CD4-positive, alpha-beta T cell treated with Interleukin-1 beta for 1 hour (primary cell): ENCODE measurements around the gene CCNQ.
"Not testable (repeated sequence)": the region's sequence is repeated elsewhere in the genome, so short reads cannot be mapped to it uniquely, and the experiment has no call there.

Experiments
- DNase-seq, 2 donors: peaks; one replicate each; pipeline ENCODE4 v3.0.0-alpha.2; 2020 to 2022

Gene CCNQ

DNA sequence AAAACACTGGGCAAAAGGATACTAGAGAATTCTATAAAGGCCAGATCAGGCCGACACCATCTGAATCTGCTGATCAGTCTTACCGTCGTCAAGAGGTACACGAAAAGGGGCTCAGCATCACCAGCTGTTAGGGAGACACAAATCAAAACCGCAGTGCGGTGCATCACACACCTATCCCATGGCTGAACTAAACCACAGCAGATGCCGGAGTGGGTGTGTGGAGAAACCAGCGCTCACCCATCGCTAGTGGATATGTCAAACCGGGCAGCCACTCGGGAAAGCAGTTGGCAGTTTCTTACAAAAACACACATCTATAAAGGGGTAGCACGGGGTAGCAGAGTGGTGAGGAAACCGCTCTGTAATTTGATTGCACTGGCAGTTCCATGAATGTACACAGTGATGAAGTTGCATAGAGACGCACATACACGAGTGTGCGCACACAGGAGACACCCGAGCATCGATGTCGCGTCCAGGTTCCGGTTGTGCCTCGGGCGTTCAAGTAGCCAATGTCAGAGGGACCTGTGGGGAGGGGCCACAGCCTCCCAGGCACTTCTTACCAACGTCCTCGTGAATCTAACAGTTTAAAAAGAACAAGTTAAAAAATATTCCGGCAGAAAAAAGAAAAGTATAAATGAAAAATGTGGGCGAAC, 23.1 kb upstream of the CCNQ start:
- no peak for DNase-seq

DNA sequence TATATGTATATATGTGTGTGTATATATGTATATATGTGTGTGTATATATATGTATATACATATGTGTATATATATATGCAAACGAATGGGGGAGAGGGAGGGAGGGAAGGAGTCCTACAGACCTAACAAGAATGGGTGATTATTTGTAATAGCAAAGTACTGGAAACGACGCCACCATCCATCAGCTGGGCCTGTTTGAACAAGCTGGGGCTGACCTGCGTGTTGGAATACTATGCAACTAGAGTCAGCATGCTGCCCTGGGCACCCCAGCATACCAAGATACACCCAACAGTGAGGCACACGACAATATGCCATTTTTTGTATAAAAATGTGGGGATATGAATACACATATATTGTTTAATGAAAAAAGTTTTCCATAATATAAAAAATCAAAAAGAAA, 21.6 kb upstream of the CCNQ start:
- no peak for DNase-seq

DNA sequence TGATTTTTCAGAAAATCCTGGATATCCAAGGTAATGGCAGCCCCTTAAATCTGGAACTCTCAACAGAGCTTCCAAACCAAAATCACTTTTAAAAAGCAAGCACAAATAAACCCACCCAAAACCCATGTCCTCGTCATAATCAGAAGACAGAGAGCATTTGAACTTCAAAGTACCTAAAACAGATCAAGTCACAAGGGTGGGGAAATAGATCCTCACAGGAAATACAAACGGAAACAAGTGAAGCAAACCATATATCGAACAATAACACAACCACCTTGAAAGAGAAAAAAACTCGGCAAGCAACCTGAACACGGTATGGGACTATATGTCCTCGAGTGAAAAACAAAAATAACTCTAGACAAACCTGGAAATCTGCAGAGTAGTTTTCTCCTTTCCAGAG, 15.9 kb upstream of the CCNQ start:
- peak in 1 of 2 donors; percentile 8 for DNase-seq

DNA sequence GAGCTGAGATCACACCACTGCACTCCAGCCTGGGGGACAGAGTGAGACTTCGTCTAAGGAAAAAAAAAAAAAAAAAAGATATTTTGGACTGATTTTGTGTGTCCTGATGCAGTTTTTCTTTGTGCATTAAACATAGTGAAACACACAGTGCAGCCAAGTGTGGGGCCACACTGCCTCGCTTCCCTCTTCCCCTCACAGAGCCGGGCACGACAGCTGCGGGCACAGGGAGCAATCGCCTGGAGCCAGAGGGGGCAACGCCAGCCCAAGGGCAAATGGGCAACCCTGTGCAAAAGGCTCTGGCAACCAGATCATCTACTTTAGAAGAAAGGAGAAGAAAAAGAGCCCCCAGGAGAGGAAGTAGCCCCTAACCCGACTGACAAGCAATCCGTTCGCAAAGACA, 13.5 kb upstream of the CCNQ start:
- DNase-seq: no peak

DNA sequence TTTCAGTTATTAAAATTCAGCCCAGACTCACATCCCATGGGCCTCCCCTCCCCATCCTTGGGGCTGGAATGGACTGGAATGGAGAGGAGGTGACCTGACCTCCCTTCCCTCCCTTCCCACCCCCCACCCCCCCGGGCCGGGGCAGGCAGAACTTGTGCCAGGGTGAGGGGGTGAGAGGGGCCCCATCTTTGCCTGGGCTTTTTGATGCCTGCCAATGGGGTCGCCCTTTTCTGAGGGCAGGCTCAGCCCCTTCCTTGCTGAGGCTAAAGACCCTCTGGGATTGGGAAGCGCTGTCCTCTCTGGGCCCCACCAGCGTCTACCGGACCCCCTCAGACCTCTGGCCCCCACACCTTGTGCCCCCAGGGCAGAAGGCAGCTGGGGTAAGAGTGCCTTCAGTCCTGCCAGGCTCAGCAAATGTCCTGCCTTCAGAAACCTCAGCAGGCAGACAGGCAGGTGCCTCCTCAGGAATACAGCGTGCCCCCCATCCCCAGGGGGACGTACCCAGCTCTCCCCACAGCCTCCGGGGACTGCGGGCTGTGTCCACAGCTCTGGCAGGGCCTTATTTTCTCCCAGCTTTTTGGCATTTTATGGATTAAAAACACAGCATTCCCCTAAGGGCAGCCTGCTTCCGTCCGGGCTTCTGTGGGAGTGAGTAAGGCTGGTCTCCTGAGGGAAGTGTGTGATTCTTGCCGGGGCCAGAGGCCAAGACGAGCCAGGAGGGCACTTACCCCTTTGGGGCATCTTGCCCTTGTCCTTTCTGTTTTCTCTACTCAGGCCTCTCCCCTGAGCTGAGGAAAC, 12.6 kb upstream of the CCNQ start:
- no peak for DNase-seq

DNA sequence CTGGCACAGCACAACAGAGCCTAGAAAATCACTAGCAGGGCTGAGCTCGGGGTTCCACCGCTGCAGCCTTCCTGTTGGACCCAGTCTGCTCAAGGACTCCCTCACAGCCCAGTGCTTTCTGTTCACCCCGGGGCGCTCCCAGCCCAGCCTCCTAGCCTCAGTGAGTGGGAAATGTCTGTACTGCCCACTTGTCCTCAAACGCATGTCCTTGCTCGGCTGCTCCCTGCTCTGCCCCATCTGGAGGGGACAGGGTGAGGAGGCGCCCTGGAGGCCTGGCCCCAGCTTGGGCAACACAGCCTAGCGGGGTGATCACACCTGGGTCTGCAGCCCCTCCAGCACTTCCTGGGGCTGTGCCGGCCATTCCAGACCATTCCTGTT, 11.9 kb upstream of the CCNQ start:
- no peak for DNase-seq

DNA sequence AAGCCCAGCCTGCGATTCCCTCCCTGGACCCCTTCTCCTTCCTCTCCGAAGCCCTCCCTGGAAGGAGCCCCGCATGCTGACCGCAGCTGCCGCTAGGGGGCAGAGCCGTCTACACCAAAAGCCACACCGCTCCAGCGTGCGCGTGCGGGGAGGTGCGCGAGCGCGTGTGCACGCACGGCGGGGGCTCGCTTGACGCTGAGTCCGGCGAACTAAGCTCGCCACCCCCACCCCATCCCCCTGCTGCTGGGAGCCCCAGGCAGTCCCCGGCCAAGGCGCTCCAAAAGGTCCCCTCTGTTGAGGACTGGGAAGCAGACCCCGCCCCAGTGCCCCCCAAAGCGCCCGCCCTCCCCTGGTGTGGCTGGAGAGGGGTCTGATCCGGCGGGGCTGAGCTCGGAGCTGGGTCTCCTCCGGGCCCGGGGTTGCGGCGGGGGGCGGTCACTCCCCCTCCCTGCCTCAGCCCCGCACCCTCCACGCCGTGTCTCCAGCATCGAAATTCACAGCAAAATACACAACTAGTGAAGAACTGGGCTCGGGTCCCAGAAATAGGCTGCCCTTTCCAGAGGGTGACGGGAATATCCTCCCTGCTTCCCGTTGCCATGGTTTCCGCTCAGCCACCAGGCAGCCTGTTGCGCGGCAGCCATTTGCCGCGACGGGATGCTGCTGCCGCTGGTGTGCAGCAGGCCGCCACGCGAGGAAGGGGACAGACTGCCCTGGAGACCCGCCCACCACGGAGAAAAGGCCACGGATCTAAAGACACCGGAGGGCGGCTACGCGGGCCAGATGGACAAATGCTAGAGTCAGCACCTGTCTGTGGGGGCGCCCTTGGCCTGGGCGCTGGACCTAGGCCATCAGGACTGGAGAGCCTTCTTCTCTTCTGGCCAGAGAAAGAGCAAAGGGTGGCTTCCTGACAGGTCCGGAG, 11.2 kb upstream of the CCNQ start:
- DNase-seq: peak; percentile 76 to 78

DNA sequence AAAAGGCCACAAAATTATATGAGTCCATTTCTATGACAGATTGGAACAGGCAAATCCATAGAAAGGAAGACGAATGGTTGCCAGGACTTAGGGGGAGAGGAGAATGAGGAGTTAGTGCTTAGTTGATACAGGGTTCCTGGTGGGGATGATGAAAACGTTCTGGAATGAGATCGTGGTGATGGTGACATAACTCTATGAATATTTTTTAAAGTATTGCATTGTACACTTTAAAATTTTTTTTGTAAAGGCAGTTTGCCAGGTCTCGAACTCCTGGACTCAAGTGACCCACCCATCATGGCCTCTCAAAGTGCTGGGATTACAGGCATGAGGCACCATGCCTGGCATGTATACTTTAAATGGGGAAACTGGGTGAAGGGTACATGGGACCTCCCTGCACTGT, 9.9 kb upstream of the CCNQ start:
- DNase-seq: no peak

DNA sequence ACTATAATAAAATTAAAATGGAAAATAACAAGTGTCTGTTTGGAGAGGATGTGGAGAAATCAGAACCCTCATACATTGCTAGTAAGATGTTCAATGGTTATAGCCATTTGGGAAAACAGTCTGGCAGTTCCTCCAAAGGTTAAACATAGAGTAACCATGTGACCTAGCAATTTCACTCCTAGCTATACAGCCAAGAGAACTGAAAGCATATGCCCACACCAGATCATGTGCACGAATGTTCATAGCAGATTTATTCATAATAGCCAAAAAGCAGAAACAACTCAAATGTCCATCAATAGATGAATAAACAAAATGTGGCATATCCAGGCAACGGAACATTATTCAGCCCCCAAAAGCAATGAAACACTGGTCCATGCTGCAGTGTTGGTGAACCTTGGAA, 9.4 kb upstream of the CCNQ start:
- DNase-seq: no peak

DNA sequence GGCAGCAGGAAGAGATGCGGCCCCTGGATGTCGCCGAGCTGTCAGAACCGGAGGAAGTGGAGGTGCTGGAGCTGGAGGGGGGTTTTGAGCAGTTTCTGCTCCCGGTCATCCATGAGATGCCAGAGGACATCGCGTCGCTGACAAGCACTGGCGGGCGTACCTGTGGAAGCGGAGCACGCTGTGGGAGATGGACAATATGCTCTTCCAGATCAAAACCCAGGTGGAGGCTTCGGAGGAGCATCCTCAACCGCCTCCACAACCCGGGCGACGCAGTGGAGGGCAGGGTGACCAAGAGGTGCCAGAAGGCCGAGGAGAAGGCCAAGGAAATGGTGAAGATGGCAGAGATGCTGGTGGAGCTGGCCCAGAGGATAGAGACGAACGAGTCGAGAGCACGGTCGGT, 7.6 kb upstream of the CCNQ start:
- no peak for DNase-seq

DNA sequence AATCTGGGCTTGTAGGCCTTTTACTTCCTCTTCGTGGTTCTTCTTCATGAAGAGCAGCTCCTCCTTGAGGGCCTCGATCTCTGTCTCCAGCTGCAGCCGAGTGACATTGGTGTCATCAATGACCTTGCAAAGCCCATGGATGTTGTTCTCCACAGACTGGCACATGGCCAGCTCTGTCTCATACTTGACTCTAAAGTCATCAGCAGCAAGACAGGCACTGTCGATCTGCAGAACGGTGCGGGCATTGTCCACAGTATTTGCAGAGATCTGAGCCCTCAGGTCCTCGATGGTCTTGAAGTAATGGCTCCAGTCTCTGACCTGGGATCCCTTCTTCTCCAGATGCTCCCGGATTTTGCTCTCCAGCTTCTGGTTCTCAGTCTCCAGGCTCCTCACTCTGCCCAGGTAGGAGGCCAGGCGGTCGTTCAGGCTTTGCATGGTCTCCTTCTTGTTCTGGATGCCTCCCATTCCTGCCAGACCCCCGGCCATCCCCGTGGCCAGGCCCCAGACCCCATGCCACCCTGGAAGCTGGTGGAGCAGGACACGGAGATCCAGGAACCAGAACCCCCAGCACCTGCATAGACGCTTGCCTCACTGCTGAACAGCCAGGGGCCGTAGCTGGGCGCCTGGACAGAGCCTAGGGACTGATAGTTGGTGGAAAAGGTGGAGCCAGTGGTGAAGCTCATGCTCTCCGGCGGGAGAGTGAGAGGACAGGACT, 5.9 kb upstream of the CCNQ start:
- DNase-seq: not testable (repeated sequence)

DNA sequence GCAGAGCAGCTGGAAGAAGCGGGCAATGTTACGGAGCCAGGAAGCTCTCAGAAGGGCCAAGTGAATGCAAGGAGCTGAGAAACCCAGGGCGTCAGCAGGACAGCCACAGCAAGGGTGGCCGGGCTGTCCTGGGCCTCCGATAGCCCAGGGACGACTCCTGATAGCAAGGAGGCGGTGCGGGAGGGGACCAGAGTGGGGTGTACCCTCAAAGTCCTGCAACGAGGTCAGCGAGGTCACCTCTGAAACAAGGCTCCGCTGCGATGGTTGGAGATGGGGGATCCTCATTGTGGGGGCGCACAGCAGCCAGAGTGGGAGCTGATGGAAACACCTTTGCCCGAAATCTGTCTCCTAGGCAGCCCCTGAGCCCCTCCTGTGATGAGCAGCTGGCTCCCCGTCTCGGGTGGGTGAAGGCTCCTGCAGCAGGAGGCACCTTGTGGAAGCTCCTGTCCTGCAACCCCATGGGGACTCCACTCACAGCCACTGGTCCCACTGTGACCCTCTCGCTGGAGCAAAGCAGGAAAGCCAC, 4.3 kb upstream of the CCNQ start:
- DNase-seq: no peak

DNA sequence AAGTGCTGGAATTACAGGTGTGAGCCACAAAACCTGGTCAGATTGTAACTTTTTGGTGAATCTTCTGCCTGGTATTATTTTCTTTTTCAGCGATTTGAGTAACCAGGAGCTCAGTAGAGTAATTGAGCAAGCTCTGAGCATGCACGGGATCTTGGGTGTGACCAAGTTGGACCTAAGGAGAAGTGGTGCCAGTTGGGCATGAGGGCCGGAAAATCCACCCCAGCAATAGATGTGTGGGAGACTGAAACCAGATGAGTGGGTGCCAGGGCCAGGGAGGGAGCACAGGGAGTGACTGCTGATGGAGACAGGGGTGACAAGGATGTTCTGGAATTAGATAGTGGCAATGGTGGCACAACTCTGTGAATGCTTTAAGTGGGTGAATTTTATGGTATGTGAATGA, 3.7 kb upstream of the CCNQ start:
- DNase-seq: no peak

DNA sequence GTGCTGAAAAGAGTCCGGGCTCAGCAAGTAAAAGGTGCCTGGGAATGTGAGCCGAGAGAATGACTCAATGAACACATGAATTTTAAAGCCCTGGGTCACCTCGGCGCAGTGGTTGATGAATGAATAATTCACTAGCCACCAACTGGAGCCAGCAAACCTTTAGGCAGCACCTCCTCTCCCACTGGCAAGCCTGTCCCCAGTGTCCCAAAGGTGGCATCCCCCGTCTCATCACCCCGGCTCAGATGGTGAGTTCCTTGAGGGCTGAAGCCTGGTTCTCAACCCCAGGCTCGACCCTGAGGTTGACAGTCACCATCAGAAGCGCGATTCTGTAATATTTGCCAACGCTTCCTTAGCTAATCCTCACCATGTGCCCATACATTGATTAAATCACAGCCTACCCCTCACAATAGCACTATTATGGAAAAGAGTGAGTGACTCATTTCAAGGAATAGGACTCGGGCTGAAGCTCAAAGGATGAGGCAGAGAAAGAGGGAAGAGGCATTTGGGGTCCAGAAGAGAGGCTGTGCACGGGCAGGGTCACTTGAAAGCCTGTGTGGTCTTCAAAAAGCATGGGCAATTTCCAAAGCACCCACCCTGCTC, 2.7 kb upstream of the CCNQ start:
- no peak for DNase-seq

DNA sequence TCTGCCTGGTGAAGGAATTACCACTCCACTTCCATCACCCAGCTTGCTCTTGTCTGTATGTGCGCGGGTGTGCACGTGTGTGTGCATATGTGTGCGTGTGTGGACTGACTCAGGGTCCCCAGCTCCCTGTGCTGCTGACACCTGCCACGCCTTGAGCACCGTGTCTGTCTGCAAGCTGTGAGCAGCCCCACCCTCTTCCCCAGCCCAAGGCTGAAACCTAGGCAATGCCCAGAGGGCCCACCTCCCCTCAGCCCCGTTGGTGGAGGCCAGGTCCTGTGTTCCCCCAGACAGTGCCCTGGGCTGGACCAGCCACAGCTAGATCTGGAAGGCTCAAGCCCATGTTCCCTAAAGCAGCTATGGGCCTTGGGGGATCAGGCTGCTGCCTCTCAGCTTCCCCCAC, 2.0 kb upstream of the CCNQ start:
- DNase-seq: no peak

DNA sequence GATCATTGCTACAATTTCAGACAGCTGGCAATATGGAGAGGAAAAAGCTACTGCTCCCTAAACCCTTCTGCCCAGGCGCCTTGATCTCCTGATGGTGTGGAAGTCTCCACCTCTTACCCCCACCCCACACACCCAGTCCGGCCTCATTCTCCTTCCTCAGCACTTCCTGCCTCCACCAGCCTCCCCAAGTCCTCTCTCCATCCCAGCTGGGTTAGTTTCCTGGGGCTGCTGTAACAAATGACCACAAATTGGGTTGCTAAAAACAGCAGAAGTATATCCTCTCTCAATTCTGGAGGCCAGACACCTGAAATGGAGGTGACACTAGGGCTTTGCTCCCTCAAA, 1.1 kb upstream of the CCNQ start:
- peak in 1 of 2 donors; percentile 4 for DNase-seq

DNA sequence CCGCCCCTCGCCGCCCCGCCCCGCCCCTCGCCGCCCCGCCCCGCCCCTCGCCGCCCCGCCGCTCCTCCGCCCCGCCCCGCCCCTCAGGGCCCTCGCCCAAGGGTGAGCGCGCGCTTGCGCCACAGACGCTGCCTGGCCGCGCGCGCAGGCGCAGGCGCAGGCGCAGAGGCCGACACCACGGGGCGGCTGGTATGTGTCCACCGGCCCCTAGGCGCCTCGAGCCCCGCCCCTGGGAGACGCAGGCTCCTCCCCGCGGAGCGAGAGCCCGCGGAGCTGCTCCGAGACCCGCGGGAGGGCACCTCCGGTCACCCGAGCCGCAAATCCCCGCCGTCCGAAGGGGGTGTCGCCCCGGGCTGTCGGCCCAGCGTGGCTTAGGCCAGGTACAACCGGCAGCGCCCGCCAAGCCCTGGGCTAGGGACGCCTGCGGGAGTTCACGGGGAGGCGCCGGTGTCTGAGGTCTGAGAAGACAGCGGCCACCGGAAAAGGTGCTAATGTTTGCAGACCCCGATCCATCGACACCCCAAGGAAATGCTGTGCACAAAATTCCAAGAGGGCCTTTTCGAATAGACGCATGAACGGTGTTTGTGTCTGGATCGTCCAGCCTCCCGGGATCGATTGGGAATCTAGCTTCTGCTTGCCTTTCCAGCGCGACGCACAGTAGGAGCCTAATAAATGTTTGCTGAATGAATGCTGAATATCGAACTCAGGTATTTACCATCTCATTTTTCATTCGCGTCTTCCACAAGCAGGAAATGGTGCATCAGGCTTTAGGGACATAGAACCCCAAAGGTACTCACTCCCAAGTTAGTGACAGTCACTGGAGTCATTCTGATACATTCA, 473 bp upstream of the CCNQ start:
- DNase-seq: peak; percentile 91 to 93

DNA sequence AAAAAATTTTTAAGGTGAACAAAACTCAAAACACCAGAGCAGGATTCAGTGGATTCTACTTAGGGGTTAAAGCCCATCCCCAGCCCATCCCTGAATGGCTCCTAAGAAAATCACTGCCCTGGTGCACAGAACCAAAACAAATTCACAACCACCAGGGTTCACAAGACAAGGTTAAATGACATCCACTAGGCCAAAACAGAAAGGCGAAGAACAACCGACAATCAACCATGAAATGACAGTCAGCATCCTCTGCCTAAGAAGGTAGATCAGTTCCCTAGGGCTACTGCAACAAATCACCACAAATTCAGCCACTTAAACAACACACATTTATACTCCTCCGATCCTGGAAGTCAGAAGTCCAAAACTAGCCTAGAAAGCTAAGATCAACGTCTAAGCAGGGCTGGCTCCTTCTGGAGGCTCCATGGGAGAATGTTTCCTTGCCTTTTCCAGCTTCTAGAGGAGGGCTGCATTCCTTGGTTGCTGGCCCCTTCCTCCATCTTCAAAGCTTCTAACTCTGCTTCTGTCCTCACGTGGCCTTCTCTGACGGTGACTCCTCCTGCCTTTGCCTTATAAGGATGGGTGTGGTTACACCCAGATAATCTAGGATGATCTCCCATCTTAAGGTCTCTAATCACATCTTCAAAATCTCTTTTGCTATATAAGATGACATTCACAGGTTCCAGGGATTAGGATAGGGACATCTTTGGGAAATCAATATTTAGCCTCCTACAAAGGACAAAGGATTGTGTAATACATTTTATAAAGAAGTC, 1.8 kb downstream of the CCNQ start:
- no peak for DNase-seq

DNA sequence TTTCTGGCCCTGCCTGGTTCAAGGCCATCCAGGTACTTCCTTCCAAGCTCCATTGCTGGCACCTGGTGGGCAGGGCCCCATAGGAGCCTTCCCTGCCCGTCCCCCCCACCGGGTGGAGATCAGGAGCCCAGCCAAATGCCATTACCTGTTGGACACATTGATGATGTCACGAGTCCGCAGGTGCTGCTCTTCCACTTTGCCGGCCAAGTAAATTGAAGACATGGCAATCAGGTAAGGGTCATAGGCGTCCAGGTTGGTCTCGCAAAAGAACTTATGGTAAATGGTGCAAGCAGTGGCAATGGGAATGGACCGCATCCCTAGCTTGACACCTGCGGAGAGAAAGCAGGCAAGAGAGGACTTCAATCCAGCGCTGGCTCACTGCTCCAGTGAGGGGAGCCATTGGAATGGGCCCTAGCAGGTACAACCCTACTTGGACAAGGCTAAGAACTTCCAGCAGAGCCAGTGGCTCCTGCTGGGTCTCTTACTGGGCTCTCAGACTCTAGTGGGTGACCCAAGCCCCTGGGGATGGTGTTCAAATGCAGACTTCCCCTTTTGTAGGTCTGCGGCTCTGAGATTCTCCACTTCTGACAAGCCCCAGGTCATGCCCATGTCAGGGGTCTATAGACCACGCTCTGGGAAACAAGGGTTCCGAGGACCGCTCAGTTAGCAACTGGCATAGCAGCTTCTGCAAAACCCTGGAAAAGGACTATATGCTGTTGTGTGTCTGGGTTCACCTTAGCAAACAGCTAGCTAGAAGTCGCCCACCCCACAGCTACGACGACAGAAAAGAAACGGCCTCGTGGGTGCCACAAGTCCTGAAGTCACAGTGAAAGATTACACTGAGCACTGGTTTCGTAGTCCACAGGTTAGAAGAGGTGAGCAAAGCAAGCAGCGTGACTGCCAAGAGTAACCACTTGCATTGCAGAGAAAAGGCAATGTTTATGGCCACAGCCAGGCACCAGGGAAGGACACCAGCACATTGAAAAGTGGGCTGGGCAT, 2.8 kb downstream of the CCNQ start:
- no peak for DNase-seq
